ENCODE results near the gene NAPB. TPM values are rescaled to one million over a fixed set of nuclear protein-coding genes. Genes with fewer than 3 reads are reported as not detected.
A peak's percentile ranks its signal among the peaks of the same experiment; 100 is the strongest.

NAPB gene
- polyA plus RNA-seq, 2 of the 4 experiments (the other 2 are of a cell fraction), result 6.2 to 12.7 TPM

DNA sequence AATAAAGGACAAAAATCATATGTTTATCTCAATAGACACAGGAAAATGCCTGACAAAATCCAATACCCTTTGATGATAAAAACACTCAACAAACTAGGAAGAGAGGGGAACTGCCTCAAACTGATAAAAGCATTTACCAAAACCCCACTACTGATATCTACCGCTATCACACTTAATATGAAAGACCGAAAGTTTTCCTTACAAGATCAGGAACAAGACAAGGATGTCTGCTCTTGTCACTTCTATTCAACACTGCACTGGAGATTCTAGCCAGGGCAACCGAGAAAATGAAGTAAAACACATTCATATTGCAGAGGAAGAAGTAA is 34.2 kb downstream of the NAPB start:
- Histone ChIP-seq H3K4me2 (no peak overlapping the region), H3K4me3 (no peak overlapping the region), H3K27ac (no peak overlapping the region), H3K4me1 (no peaks in the 10 kb centered on the region), H3K9me3 (peaks cover 5% of the 10 kb centered on the region; the same call in 1 of the 3 replicates)
- DNase-seq (ENCODE audit: low read depth in 1 of 2, low spot score in 1 of 2), result no peak
- WGBS (ENCODE audit: missing lambda C conversion rate), result 86% methylated on average over 3 of the region's 3 CpGs
- POLR2A ChIA-PET, result no interaction called here
- CTCF ChIA-PET, result interaction anchor here (0.9 to 1.4 kb wide), 2 partner anchors 10 to 17 kb away, joined by 3 to 4 read pairs; no protein-coding TSS in a partner anchor
- TF ChIP-seq BHLHE40 (IDR thresholded peaks at IDR 0.05; ENCODE audit: low read depth, low read length), result no peak
- no peak for ATAC-seq
- FAIRE-seq, result no peak

DNA sequence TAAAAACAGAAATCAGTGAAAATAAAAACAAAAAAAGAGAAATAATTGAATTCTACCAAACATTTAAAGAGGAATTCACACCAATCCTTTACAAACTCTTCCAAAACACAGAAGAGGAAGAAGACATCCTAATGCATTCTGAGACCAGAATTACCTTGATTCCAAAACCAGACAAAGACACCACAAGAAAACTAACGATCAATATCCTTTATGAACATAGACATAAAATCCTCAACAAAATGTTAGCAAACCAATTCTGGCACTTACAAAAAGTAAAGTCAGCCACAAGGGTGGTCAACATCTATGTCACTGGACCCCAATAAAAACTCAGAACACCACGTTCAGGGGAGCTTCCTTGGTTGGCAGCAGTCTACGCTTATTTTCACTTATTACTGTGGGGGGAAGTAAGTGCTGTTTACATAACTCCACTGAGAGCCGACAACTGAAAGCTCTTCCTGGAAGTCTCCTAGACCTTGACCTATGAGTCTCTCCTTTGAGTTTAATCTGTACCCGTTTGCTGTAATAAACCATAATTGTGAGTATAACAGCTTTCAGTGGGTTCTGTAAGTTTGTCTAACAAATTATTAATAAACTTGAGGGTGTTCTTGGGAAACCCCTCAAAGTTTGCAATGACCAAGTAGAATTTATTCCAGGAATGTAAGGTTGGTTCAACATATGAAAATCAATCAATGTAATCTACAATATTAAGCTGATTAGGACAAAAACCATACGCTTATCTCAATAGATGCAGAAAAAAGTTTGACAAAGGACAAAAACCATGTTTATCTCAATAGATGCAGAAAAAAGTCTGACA is 34.8 kb downstream of the NAPB start:
- CTCF ChIA-PET, result interaction anchor here (1.2 to 1.4 kb wide), 2 partner anchors 11 to 21 kb away, joined by 3 read pairs; no protein-coding TSS in a partner anchor
- no peak overlapping the region for H3K4me3 ChIP-seq
- FAIRE-seq, result peak; percentile 95
- TF ChIP-seq EP300 (IDR thresholded peaks at IDR 0.05), result no peak
- no peak for TF ChIP-seq EHF (CRISPR knock-in tag; IDR thresholded peaks at IDR 0.05)
- no peak for TF ChIP-seq SMC3 (IDR thresholded peaks at IDR 0.05)
- TF ChIP-seq CHD4 (IDR thresholded peaks at IDR 0.05; ENCODE audit: borderline replicate concordance), result no peak
- no peak for TF ChIP-seq JUNB (IDR thresholded peaks at IDR 0.05)
- TF ChIP-seq HOXB5 (CRISPR knock-in tag; IDR thresholded peaks at IDR 0.05), result no peak
- TF ChIP-seq USF2 (IDR thresholded peaks at IDR 0.05), result no peak
- no peak for TF ChIP-seq POLR2AphosphoS2 (conservative IDR thresholded peaks at IDR 0.05; ENCODE audit: low read length)
- no peak for TF ChIP-seq HMGXB4 (CRISPR knock-in tag; IDR thresholded peaks at IDR 0.05; ENCODE audit: borderline replicate concordance)
- no peak for TF ChIP-seq HOXA7 (CRISPR knock-in tag; IDR thresholded peaks at IDR 0.05)
- TF ChIP-seq CBX2 (IDR thresholded peaks at IDR 0.05; ENCODE audit: borderline replicate concordance, low read depth), result no peak
- no peak for TF ChIP-seq HDAC2 (IDR thresholded peaks at IDR 0.05)
- TF ChIP-seq ESRRA (IDR thresholded peaks at IDR 0.05; ENCODE audit: borderline replicate concordance, low read length), result no peak
- TF ChIP-seq EHMT2 (IDR thresholded peaks at IDR 0.05; ENCODE audit: low read depth), result no peak
- TF ChIP-seq KDM5A (IDR thresholded peaks at IDR 0.05), result no peak
- TF ChIP-seq, protein P1, sequence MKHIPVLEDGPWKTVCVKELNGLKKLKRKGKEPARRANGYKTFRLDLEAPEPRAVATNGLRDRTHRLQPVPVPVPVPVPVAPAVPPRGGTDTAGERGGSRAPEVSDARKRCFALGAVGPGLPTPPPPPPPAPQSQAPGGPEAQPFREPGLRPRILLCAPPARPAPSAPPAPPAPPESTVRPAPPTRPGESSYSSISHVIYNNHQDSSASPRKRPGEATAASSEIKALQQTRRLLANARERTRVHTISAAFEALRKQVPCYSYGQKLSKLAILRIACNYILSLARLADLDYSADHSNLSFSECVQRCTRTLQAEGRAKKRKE (CRISPR knock-in tag; IDR thresholded peaks at IDR 0.05; ENCODE audit: low read depth), result no peak
- TF ChIP-seq MAFK (IDR thresholded peaks at IDR 0.05; ENCODE audit: partially characterized antibody), result no peak
- peaks cover 5% of the 10 kb centered on the region; the same call in 1 of the 3 replicates for H3K9me3 ChIP-seq
- no peak overlapping the region for H3K27ac ChIP-seq
- no peak for ATAC-seq
- no peaks in the 10 kb centered on the region for H3K4me1 ChIP-seq
- no peak overlapping the region for H3K4me2 ChIP-seq
- POLR2A ChIA-PET, result no interaction called here
- 88% methylated on average over 6 of the region's 6 CpGs for WGBS (ENCODE audit: missing lambda C conversion rate)
- no peak for DNase-seq (ENCODE audit: low read depth in 1 of 2, low spot score in 1 of 2)

DNA sequence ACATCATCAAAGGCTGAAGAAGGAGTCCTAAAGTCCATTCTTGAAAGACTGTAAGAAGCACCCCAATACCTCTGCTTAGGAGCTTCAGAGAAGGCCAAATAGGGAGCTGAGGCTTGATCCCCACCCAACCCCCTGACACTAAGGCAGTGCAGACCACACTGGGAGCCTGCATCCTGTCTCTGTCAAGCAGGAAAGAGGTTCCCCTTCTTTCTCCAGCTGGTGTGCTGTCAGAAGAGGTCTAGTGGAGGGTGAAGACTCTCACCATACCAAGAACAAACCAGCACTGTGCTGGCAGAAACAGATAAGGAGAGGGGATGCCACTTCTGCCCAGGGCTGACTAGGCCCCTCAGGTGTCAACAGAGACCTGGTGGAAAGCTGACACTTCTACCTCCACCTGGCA is 39.4 kb downstream of the NAPB start:
- CTCF ChIA-PET, result interaction anchor here (1.4 kb wide), 1 partner anchor 11 kb away, joined by 3 read pairs; no protein-coding TSS in a partner anchor
- peaks cover 5% of the 10 kb centered on the region; the same call in 1 of the 3 replicates for H3K9me3 ChIP-seq
- no peak overlapping the region for H3K4me2 ChIP-seq
- H3K4me1 ChIP-seq, result no peaks in the 10 kb centered on the region
- FAIRE-seq, result no peak
- no peak for ATAC-seq
- H3K4me3 ChIP-seq, result no peak overlapping the region
- no peak overlapping the region for H3K27ac ChIP-seq
- no peak for DNase-seq (ENCODE audit: low read depth in 1 of 2, low spot score in 1 of 2)
- POLR2A ChIA-PET, result no interaction called here
- TF ChIP-seq FOXS1 (CRISPR knock-in tag; IDR thresholded peaks at IDR 0.05), result no peak
- TF ChIP-seq NPAS2 (CRISPR knock-in tag; IDR thresholded peaks at IDR 0.05; ENCODE audit: borderline replicate concordance), result no peak
- TF ChIP-seq GATA3 (IDR thresholded peaks at IDR 0.05; ENCODE audit: borderline replicate concordance), result no peak
- no peak for TF ChIP-seq NR3C1 (IDR thresholded peaks at IDR 0.05)
- no peak for TF ChIP-seq HMGXB4 (CRISPR knock-in tag; IDR thresholded peaks at IDR 0.05; ENCODE audit: borderline replicate concordance)
- TF ChIP-seq NFE2L2 (conservative IDR thresholded peaks at IDR 0.05; ENCODE audit: low read length), result no peak
- TF ChIP-seq CHD4 (IDR thresholded peaks at IDR 0.05; ENCODE audit: borderline replicate concordance), result no peak
- TF ChIP-seq RAD21 (conservative IDR thresholded peaks at IDR 0.05 in 1 of 2, IDR thresholded peaks at IDR 0.05 in 1 of 2), result no peak
- TF ChIP-seq, protein P2, sequence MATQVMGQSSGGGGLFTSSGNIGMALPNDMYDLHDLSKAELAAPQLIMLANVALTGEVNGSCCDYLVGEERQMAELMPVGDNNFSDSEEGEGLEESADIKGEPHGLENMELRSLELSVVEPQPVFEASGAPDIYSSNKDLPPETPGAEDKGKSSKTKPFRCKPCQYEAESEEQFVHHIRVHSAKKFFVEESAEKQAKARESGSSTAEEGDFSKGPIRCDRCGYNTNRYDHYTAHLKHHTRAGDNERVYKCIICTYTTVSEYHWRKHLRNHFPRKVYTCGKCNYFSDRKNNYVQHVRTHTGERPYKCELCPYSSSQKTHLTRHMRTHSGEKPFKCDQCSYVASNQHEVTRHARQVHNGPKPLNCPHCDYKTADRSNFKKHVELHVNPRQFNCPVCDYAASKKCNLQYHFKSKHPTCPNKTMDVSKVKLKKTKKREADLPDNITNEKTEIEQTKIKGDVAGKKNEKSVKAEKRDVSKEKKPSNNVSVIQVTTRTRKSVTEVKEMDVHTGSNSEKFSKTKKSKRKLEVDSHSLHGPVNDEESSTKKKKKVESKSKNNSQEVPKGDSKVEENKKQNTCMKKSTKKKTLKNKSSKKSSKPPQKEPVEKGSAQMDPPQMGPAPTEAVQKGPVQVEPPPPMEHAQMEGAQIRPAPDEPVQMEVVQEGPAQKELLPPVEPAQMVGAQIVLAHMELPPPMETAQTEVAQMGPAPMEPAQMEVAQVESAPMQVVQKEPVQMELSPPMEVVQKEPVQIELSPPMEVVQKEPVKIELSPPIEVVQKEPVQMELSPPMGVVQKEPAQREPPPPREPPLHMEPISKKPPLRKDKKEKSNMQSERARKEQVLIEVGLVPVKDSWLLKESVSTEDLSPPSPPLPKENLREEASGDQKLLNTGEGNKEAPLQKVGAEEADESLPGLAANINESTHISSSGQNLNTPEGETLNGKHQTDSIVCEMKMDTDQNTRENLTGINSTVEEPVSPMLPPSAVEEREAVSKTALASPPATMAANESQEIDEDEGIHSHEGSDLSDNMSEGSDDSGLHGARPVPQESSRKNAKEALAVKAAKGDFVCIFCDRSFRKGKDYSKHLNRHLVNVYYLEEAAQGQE (IDR thresholded peaks at IDR 0.05), result no peak

Data from A549 (cell line).